Lung (tissue), 12 donors: ENCODE data around the gene GRIP1. TPM values are rescaled to one million over a fixed set of nuclear protein-coding genes. Genes with fewer than 3 reads are reported as not detected.

Source experiments
- ATAC-seq: fragments of 200-7000 bp; cut with Tn5 transposase; one replicate; pipeline ENCODE4 v1.9.1; 2020; ENCODE audit warnings: moderate number of reproducible peaks; ENCODE audit not compliant: insufficient read depth, low FRiP score
- DNase-seq, 3 donors: peaks; one replicate each; pipeline ENCODE4 v3.0.0-alpha.2; 2013 to 2017
- H3K27ac ChIP-seq, 2 donors: one replicate each; pipeline ENCODE4 v1.5.1; 2013; ENCODE audit warnings: mild to moderate bottlenecking in 2 of 2, moderate library complexity in 2 of 2, control low read depth in 1 of 2, inconsistent platforms in 1 of 2, low read depth in 1 of 2, low read length in 1 of 2
- H3K27me3 ChIP-seq, 3 donors: one replicate each; pipeline ENCODE4 v1.5.1; 2013; ENCODE audit warnings: low read length in 2 of 3; ENCODE audit not compliant: control insufficient read depth in 3 of 3, insufficient read depth in 3 of 3
- H3K36me3 ChIP-seq, 4 donors: one replicate each; pipeline ENCODE4 v1.5.1; 2013; ENCODE audit warnings: low read length in 4 of 4, mild to moderate bottlenecking in 1 of 4, moderate library complexity in 1 of 4; ENCODE audit not compliant: control insufficient read depth in 4 of 4, insufficient read depth in 4 of 4
- H3K4me1 ChIP-seq, 5 donors: one replicate each; pipeline ENCODE4 v1.5.1; 2013; ENCODE audit warnings: low read length in 5 of 5, mild to moderate bottlenecking in 2 of 5, moderate library complexity in 1 of 5; ENCODE audit not compliant: control insufficient read depth in 5 of 5, insufficient read depth in 5 of 5
- H3K4me3 ChIP-seq: one replicate; pipeline ENCODE4 v1.5.1; 2013; ENCODE audit warnings: mild to moderate bottlenecking, control low read depth, moderate library complexity
- H3K9ac ChIP-seq, 2 donors: one replicate each; pipeline ENCODE4 v1.5.1; 2013; ENCODE audit warnings: low read length in 2 of 2, control low read depth in 1 of 2; ENCODE audit not compliant: insufficient read depth in 1 of 2
- H3K9me3 ChIP-seq, 4 donors: one replicate each; pipeline ENCODE4 v1.5.1; 2013; ENCODE audit warnings: low read length in 3 of 4, mild to moderate bottlenecking in 1 of 4, moderate library complexity in 1 of 4; ENCODE audit not compliant: control insufficient read depth in 4 of 4, insufficient read depth in 3 of 4
- WGBS, 2 donors: extraction: QIAGEN DNeasy Blood & Tissue Kit; methylation state at CpG; one replicate each; pipeline ENCODE4 v1.1.7; 2013; 5-methylcytosine and 5-hydroxymethylcytosine counted together
- polyA plus RNA-seq, 2 donors: library from polyadenylated mRNA; stranded (reverse); fragments of 200-250 nt; gene quantifications; one replicate each; pipeline ENCODE4 v1.2.1, GENCODE V29; 2013
- total RNA-seq, 2 donors: library from RNA; depleted of rRNA in 1 of 2; stranded (reverse); fragments of >200 nt in 1 of 2; gene quantifications; one replicate each; pipeline ENCODE4 v1.2.1, GENCODE V29; 2014 to 2021
- TF ChIP-seq, protein P1 (sequence below): IDR thresholded peaks from 2 replicates; pipeline ENCODE4 v1.5.1; 2012; ENCODE audit warnings: mild to moderate bottlenecking; ENCODE audit errors: control extremely low read depth, extremely low read depth
- donor health status: control.
- donor health status: control.
- donor health status: Bipolar disorder and iron deficiency.
- donor health status: healthy.
- donor health status: DM: yes; HTN: yes; CAD: no.

Gene GRIP1
- total and polyA plus RNA-seq, 4 donors: 0.20 to 3.6 (median 0.83) TPM

DNA sequence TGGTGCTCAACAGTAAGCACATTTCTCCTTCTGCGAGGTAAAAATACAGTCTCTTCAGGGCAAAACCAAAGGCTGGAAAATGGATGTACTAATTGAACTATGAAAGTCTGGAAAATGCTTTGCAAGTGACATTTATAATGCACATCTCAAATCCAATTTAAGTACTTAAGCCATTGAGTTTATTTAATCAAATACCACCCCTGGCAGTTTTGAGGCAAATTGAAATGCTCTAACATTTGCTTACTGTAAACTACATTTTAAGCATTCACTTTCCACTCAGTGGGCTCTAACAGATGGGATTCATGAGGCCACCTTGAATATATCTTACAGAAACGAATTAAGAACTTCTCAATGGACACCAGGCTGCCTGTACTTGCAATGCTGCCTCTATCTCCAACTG, 306.9 kb downstream of the GRIP1 start:
- H3K27me3 ChIP-seq: no peaks in the 10 kb centered on the region
- TF ChIP-seq, protein P1, sequence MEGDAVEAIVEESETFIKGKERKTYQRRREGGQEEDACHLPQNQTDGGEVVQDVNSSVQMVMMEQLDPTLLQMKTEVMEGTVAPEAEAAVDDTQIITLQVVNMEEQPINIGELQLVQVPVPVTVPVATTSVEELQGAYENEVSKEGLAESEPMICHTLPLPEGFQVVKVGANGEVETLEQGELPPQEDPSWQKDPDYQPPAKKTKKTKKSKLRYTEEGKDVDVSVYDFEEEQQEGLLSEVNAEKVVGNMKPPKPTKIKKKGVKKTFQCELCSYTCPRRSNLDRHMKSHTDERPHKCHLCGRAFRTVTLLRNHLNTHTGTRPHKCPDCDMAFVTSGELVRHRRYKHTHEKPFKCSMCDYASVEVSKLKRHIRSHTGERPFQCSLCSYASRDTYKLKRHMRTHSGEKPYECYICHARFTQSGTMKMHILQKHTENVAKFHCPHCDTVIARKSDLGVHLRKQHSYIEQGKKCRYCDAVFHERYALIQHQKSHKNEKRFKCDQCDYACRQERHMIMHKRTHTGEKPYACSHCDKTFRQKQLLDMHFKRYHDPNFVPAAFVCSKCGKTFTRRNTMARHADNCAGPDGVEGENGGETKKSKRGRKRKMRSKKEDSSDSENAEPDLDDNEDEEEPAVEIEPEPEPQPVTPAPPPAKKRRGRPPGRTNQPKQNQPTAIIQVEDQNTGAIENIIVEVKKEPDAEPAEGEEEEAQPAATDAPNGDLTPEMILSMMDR: no peak
- no peak for ATAC-seq
- no peaks in the 10 kb centered on the region for H3K36me3 ChIP-seq
- no peak overlapping the region for H3K27ac ChIP-seq
- WGBS, 2 donors: 86 to 89% methylated on average over 2 of the region's 2 CpGs
- H3K4me1 ChIP-seq: no peaks in the 10 kb centered on the region
- no peak overlapping the region for H3K4me3 ChIP-seq
- no peak overlapping the region for H3K9ac ChIP-seq
- no peaks in the 10 kb centered on the region for H3K9me3 ChIP-seq
- no peak for DNase-seq

DNA sequence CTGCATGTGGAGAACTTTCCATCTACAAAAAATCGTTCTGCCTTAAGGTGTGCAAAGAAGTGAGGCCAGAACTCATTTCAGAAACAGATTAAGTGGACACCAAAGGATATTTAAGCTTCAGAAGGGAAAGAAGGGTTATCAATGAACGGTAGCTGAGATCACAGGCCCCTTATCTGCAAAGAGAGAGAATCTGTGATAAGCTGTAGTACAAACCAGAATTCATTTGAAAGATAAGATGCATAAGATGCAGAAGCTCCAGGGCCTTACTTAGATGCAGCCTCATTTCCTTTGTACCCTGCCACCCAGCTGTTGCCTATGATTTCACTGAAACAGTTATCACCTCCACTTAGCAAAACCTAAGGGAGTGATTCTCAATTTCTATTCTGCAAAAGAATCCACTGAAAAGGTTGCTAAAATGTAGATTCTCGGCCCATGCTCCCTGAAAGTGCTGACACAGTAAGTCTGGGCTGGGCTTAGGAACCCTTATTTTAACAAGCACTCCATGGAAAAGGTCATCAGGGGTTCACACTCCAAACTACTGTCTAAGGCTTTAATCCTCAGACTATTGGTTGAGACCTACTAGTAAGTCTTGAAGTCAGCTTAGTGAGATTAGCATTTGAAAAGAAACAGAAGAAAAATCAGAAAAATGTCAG, 311.7 kb downstream of the GRIP1 start:
- ATAC-seq (no peak), DNase-seq (no peak)
- TF ChIP-seq, protein P1: no peak
- no peaks in the 10 kb centered on the region for H3K27me3 ChIP-seq
- no peak overlapping the region for H3K9ac ChIP-seq
- WGBS, 2 donors: 60 to 69% methylated on average over 3 of the region's 3 CpGs
- no peaks in the 10 kb centered on the region for H3K9me3 ChIP-seq
- no peak overlapping the region for H3K4me3 ChIP-seq
- no peak overlapping the region for H3K27ac ChIP-seq
- H3K36me3 ChIP-seq: no peaks in the 10 kb centered on the region
- H3K4me1 ChIP-seq: no peaks in the 10 kb centered on the region

DNA sequence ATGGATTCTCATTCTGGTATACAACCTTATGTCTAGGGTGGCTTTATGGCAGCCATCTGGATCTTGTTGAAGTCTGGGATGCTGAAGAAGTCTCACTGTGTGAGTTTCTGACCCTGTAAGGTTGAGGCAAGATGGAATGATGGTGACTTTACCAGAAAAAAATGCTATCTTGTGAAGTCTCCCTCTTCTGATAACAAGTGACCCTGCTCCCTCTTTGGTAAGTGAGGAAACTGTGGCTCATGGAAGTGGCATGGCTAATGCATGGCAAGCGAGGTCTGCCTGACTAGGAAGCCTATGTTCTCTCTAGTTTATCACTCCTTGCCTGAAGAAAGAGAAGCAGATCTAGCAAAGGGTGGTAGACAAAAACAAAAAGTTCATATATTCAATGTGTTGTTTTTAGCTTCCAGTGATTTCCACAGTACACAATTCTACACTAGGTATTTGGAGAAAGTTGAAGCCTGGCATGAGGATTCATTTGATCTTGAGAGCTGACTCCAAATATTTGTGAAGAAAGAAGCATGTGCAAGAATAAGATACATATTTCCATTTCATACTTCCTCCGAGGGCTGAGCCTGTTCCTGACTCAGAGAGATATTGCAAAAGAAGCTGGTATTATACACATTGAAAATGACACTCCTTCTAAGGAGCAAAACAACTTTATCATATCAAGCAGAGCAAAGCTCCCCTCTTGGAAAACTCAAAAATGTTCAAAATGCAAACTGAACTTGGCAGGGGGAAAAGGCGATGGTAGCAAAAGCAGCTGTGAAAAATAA, 313.0 kb downstream of the GRIP1 start:
- Histone ChIP-seq H3K9ac (no peak overlapping the region), H3K27ac (no peak overlapping the region), H3K4me3 (no peak overlapping the region), H3K9me3 (no peaks in the 10 kb centered on the region), H3K27me3 (no peaks in the 10 kb centered on the region), H3K4me1 (no peaks in the 10 kb centered on the region), H3K36me3 (no peaks in the 10 kb centered on the region)
- TF ChIP-seq, protein P1: no peak
- DNase-seq: peak in 1 of 3 donors; percentile 8
- no peak for ATAC-seq
- 63 to 67% methylated on average over 3 of the region's 3 CpGs for WGBS, 2 donors
